ENCODE results near the gene C21orf91. TPM values are rescaled to one million over a fixed set of nuclear protein-coding genes. Genes with fewer than 3 reads are reported as not detected.

Gene C21orf91
- total RNA-seq, 1 experiment from 2014 or later = 30.5 TPM

DNA sequence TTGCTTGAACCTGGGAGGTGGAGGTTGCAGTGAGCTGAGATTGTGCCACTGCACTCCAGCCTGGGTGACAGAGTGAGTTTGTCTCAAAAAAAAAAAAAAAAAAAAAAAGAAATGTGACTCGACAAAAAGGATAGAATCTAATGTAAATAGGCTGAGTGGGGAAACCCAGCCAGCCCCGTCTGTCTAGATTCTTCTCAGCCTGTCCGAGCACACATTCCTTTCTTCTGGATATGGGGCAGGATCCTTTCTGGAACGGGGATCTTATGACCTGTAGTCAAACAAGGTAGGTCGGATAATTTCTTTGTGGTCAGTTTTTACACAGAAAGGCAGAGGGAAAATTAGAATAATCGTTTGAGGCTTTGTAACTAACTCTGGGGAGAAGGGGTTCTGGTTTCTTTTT lies 74.1 kb downstream of the C21orf91 start:
- H3K27me3 Mint-ChIP-seq (ENCODE audit: low read depth) = no peaks in the 10 kb centered on the region
- ChIA-PET CTCF (no interaction called here), POLR2A (no interaction called here)
- no peak overlapping the region for H3K4me3 Mint-ChIP-seq
- ATAC-seq (no peak), DNase-seq (ENCODE audit: low spot score) (no peak)
- TF ChIP-seq, protein P1, sequence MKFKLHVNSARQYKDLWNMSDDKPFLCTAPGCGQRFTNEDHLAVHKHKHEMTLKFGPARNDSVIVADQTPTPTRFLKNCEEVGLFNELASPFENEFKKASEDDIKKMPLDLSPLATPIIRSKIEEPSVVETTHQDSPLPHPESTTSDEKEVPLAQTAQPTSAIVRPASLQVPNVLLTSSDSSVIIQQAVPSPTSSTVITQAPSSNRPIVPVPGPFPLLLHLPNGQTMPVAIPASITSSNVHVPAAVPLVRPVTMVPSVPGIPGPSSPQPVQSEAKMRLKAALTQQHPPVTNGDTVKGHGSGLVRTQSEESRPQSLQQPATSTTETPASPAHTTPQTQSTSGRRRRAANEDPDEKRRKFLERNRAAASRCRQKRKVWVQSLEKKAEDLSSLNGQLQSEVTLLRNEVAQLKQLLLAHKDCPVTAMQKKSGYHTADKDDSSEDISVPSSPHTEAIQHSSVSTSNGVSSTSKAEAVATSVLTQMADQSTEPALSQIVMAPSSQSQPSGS (CRISPR knock-in tag; IDR thresholded peaks at IDR 0.05; ENCODE audit: borderline replicate concordance, low read depth) = no peak
- TF ChIP-seq FOXK1 (CRISPR knock-in tag; IDR thresholded peaks at IDR 0.05) = no peak
- no peak for TF ChIP-seq NFATC4 (CRISPR knock-in tag; IDR thresholded peaks at IDR 0.05)
- TF ChIP-seq EMX1 (CRISPR knock-in tag; IDR thresholded peaks at IDR 0.05) = no peak
- TF ChIP-seq, protein P2, sequence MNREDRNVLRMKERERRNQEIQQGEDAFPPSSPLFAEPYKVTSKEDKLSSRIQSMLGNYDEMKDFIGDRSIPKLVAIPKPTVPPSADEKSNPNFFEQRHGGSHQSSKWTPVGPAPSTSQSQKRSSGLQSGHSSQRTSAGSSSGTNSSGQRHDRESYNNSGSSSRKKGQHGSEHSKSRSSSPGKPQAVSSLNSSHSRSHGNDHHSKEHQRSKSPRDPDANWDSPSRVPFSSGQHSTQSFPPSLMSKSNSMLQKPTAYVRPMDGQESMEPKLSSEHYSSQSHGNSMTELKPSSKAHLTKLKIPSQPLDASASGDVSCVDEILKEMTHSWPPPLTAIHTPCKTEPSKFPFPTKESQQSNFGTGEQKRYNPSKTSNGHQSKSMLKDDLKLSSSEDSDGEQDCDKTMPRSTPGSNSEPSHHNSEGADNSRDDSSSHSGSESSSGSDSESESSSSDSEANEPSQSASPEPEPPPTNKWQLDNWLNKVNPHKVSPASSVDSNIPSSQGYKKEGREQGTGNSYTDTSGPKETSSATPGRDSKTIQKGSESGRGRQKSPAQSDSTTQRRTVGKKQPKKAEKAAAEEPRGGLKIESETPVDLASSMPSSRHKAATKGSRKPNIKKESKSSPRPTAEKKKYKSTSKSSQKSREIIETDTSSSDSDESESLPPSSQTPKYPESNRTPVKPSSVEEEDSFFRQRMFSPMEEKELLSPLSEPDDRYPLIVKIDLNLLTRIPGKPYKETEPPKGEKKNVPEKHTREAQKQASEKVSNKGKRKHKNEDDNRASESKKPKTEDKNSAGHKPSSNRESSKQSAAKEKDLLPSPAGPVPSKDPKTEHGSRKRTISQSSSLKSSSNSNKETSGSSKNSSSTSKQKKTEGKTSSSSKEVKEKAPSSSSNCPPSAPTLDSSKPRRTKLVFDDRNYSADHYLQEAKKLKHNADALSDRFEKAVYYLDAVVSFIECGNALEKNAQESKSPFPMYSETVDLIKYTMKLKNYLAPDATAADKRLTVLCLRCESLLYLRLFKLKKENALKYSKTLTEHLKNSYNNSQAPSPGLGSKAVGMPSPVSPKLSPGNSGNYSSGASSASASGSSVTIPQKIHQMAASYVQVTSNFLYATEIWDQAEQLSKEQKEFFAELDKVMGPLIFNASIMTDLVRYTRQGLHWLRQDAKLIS (CRISPR knock-in tag; IDR thresholded peaks at IDR 0.05; ENCODE audit: borderline replicate concordance) = no peak
- TF ChIP-seq ZNF423 (CRISPR knock-in tag; IDR thresholded peaks at IDR 0.05) = no peak
- H3K9me3 Mint-ChIP-seq = peaks cover 38% of the 10 kb centered on the region
- H3K36me3 Mint-ChIP-seq = peaks cover 21% of the 10 kb centered on the region
- H3K4me1 Mint-ChIP-seq = no peaks in the 10 kb centered on the region
- no peak overlapping the region for H3K27ac Mint-ChIP-seq

DNA sequence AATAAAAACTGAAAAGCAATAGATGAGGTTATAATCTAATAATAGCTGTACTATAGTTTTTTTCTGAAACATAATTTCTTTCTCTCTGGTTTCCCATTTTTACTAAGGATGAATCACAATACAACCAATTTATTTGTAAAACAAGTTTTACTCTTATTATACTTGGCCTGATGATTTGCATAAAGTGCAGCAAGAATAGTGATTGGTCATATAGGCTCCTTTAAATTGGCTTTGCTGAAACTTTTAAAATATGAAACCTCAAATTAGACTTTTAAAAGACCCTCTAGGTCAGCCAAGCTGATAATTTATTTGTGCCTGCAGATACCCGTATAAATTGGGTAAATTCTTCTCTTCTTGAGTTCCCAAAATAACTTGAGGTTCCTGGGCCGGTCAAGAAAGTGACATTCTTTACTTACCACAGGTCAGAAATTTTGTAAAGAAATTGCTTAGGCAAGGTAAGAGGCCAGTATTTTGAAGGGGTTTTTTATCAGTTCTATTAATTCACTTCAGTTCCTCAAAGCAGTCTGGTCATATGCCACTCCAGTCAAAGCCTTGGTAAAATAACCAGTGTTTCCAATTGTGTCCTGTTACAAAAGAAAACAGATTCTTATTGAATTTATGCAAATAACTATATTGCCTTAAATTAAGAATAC lies 76.1 kb downstream of the C21orf91 start:
- POLR2A ChIA-PET = no interaction called here
- Mint-ChIP-seq H3K27me3 (ENCODE audit: low read depth) (no peaks in the 10 kb centered on the region), H3K9me3 (peaks cover 27% of the 10 kb centered on the region), H3K4me3 (no peak overlapping the region), H3K4me1 (peaks cover 6% of the 10 kb centered on the region), H3K36me3 (peaks cover 21% of the 10 kb centered on the region), H3K27ac (no peak overlapping the region)
- no peak for DNase-seq (ENCODE audit: low spot score)
- TF ChIP-seq FOXJ3 (CRISPR knock-in tag; IDR thresholded peaks at IDR 0.05; ENCODE audit: borderline replicate concordance) (no peak), ETV6 (CRISPR knock-in tag; IDR thresholded peaks at IDR 0.05) (no peak), CREM (CRISPR knock-in tag; IDR thresholded peaks at IDR 0.05) (no peak), ESRRA (CRISPR knock-in tag; IDR thresholded peaks at IDR 0.05; ENCODE audit: borderline replicate concordance) (no peak)
- TF ChIP-seq, protein P3, sequence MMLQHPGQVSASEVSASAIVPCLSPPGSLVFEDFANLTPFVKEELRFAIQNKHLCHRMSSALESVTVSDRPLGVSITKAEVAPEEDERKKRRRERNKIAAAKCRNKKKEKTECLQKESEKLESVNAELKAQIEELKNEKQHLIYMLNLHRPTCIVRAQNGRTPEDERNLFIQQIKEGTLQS (CRISPR knock-in tag; conservative IDR thresholded peaks at IDR 0.05) = no peak
- TF ChIP-seq, protein P4, sequence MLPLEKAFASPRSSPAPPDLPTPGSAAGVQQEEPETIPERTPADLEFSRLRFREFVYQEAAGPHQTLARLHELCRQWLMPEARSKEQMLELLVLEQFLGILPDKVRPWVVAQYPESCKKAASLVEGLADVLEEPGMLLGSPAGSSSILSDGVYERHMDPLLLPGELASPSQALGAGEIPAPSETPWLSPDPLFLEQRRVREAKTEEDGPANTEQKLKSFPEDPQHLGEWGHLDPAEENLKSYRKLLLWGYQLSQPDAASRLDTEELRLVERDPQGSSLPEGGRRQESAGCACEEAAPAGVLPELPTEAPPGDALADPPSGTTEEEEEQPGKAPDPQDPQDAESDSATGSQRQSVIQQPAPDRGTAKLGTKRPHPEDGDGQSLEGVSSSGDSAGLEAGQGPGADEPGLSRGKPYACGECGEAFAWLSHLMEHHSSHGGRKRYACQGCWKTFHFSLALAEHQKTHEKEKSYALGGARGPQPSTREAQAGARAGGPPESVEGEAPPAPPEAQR (CRISPR knock-in tag; IDR thresholded peaks at IDR 0.05) = no peak
- ATAC-seq = no peak
- CTCF ChIA-PET = no interaction called here

DNA sequence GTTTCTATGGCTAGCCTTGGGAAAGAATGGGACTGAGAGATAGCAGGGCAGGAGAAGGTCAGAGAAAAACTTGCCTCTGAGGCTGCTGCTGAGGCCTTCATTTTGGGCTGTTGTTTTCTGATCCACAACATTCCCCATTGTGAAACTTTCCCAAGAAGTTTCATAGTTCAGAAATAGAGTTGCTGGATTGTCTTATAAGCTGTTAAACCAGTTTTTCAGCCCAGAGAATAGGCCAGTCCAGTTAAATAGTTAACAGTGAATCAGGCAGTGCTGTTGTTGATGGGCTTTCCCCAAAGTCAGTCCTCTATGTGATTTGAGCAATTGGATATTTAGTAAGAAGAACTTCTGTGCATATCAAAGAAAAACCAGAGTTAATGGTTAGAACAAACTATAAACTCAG lies 77.0 kb downstream of the C21orf91 start:
- Mint-ChIP-seq H3K9me3 (peaks cover 27% of the 10 kb centered on the region), H3K4me3 (no peak overlapping the region), H3K4me1 (peaks cover 6% of the 10 kb centered on the region), H3K27me3 (ENCODE audit: low read depth) (no peaks in the 10 kb centered on the region), H3K36me3 (peaks cover 21% of the 10 kb centered on the region), H3K27ac (no peak overlapping the region)
- ChIA-PET POLR2A (no interaction called here), CTCF (no interaction called here)
- no peak for DNase-seq (ENCODE audit: low spot score)
- ATAC-seq = no peak
- TF ChIP-seq ZNF263 (CRISPR knock-in tag; IDR thresholded peaks at IDR 0.05; ENCODE audit: low read depth) (no peak), RELA (CRISPR knock-in tag; IDR thresholded peaks at IDR 0.05; ENCODE audit: borderline replicate concordance) (no peak), ZNF423 (CRISPR knock-in tag; IDR thresholded peaks at IDR 0.05) (no peak), NFATC4 (CRISPR knock-in tag; IDR thresholded peaks at IDR 0.05) (no peak), SMAD3 (CRISPR knock-in tag; IDR thresholded peaks at IDR 0.05; ENCODE audit: borderline replicate concordance) (no peak), JAZF1 (CRISPR knock-in tag; IDR thresholded peaks at IDR 0.05) (no peak), HMGA2 (CRISPR knock-in tag; IDR thresholded peaks at IDR 0.05) (no peak), GABPB1 (CRISPR knock-in tag; IDR thresholded peaks at IDR 0.05) (no peak), GTF2I (CRISPR knock-in tag; conservative IDR thresholded peaks at IDR 0.05) (no peak)
- TF ChIP-seq, protein P3 (CRISPR knock-in tag; conservative IDR thresholded peaks at IDR 0.05) = no peak
- TF ChIP-seq, protein P5, sequence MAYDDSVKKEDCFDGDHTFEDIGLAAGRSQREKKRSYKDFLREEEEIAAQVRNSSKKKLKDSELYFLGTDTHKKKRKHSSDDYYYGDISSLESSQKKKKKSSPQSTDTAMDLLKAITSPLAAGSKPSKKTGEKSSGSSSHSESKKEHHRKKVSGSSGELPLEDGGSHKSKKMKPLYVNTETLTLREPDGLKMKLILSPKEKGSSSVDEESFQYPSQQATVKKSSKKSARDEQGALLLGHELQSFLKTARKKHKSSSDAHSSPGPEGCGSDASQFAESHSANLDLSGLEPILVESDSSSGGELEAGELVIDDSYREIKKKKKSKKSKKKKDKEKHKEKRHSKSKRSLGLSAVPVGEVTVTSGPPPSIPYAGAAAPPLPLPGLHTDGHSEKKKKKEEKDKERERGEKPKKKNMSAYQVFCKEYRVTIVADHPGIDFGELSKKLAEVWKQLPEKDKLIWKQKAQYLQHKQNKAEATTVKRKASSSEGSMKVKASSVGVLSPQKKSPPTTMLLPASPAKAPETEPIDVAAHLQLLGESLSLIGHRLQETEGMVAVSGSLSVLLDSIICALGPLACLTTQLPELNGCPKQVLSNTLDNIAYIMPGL (CRISPR knock-in tag; IDR thresholded peaks at IDR 0.05) = no peak
- TF ChIP-seq, protein P6, sequence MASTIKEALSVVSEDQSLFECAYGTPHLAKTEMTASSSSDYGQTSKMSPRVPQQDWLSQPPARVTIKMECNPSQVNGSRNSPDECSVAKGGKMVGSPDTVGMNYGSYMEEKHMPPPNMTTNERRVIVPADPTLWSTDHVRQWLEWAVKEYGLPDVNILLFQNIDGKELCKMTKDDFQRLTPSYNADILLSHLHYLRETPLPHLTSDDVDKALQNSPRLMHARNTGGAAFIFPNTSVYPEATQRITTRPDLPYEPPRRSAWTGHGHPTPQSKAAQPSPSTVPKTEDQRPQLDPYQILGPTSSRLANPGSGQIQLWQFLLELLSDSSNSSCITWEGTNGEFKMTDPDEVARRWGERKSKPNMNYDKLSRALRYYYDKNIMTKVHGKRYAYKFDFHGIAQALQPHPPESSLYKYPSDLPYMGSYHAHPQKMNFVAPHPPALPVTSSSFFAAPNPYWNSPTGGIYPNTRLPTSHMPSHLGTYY (CRISPR knock-in tag; IDR thresholded peaks at IDR 0.05) = no peak
